M059J (cell line): ENCODE measurements around the gene MAPK8. TPM values are rescaled to one million over a fixed set of nuclear protein-coding genes. Genes with fewer than 3 reads are reported as not detected.
A peak's percentile ranks its signal among the peaks of the same experiment; 100 is the strongest.

Source experiments
- DNase-seq: peaks from one replicate; pipeline ENCODE4 v3.0.0-alpha.2; 2012; ENCODE audit warnings: low read depth
- total RNA-seq: library from RNA; depleted of rRNA; stranded (reverse); fragments of >200 nt; shearing (Covaris generic); gene quantifications from 2 replicates; pipeline ENCODE4 v1.2.3, GENCODE V29; 2014

MAPK8 gene
- total RNA-seq, 1 experiment from 2014 or later = 149 TPM

GRCh38 chr10:48381971-48382370 is 75.5 kb downstream of the MAPK8 start:
- DNase-seq = no peak

GRCh38 chr10:48382982-48383381 is 76.5 kb downstream of the MAPK8 start:
- peak; percentile 62 for DNase-seq

GRCh38 chr10:48383393-48383792 is 76.9 kb downstream of the MAPK8 start:
- peak; percentile 58 for DNase-seq

GRCh38 chr10:48384699-48384982 is 78.2 kb downstream of the MAPK8 start:
- no peak for DNase-seq

- DNase-seq = peak; percentile 53
Observed at GRCh38 chr10:48389272-48389671, 82.8 kb downstream of the MAPK8 start.

GRCh38 chr10:48389846-48390557 is 83.5 kb downstream of the MAPK8 start:
- DNase-seq = no peak

GRCh38 chr10:48390558-48390871 is 84.0 kb downstream of the MAPK8 start:
- no peak for DNase-seq

- DNase-seq = peak; percentile 75
Observed at GRCh38 chr10:48390933-48391845, 84.7 kb downstream of the MAPK8 start.

- no peak for DNase-seq
Observed at GRCh38 chr10:48391994-48392393, 85.5 kb downstream of the MAPK8 start.

GRCh38 chr10:48398261-48398660 is 91.8 kb downstream of the MAPK8 start:
- no peak for DNase-seq

- DNase-seq = peak; percentile 52
Observed at GRCh38 chr10:48399056-48399541, 92.6 kb downstream of the MAPK8 start.

GRCh38 chr10:48399551-48399950 is 93.1 kb downstream of the MAPK8 start:
- no peak for DNase-seq

- DNase-seq = peak; percentile 85
Observed at GRCh38 chr10:48400129-48400849, 93.8 kb downstream of the MAPK8 start.

GRCh38 chr10:48400850-48401220 is 94.4 kb downstream of the MAPK8 start:
- peak; percentile 59 for DNase-seq

- DNase-seq = no peak
Observed at GRCh38 chr10:48404646-48405045, 98.2 kb downstream of the MAPK8 start.

- peak; percentile 85 for DNase-seq
Observed at GRCh38 chr10:48406204-48406603, 99.7 kb downstream of the MAPK8 start.

GRCh38 chr10:48406658-48407057 is 100.2 kb downstream of the MAPK8 start:
- DNase-seq = no peak

- no peak for DNase-seq
Observed at GRCh38 chr10:48410503-48410902, 104.0 kb downstream of the MAPK8 start.

GRCh38 chr10:48411510-48411909 is 105.0 kb downstream of the MAPK8 start:
- no peak for DNase-seq

- peak; percentile 10 for DNase-seq
Observed at GRCh38 chr10:48412081-48412480, 105.6 kb downstream of the MAPK8 start.

- no peak for DNase-seq
Observed at GRCh38 chr10:48412933-48413332, 106.5 kb downstream of the MAPK8 start.

GRCh38 chr10:48414160-48414559 is 107.7 kb downstream of the MAPK8 start:
- no peak for DNase-seq

- peak; percentile 63 for DNase-seq
Observed at GRCh38 chr10:48414778-48415177, 108.3 kb downstream of the MAPK8 start.
